Stimulated activated CD4-positive, alpha-beta T cell treated with anti-CD3 and anti-CD28 coated beads, Interleukin-4, amount 100 ng/mL, for 4 hours (primary cell): ENCODE results near the gene CSNK2B.

Experiments
- DNase-seq, 2 experiments: peaks; one replicate each; pipeline ENCODE4 v3.0.0-alpha.2; 2020

The CSNK2B gene

DNA sequence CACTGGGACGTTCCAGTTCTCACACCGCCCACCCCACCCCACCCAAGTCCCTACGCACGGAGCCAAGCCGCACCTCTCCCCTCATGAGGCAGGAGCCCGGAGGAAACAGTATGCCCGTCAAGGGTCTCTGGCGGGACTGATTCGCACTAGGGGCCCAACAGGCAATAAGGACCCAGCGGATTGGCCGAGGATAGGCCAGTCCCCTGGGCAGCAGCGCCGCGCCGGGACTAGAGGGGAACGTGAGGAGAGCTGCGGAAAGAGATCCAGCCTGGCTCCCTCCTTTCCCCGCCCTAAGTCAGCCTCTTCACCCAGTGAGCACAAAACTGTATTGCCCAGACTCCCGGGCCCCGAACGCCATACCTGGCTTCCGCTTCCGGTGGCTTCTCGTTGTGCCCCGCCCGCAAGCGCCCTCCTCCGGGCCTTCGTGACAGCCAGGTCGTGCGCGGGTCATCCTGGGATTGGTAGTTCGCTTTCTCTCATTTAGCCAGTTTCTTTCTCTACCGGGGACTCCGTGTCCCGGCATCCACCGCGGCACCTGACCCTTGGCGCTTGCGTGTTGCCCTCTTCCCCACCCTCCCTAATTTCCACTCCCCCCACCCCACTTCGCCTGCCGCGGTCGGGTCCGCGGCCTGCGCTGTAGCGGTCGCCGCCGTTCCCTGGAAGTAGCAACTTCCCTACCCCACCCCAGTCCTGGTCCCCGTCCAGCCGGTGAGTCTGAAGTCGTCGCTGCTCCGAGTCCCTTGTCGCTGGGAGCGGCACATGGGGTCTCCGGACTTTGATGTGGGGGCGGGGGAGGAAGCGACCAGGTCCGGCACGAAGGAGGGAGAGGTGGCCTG lies at the start of gene CSNK2B:
TSS of gene CSNK2B (plus strand) at position 580 of the 836 bp plus-strand sequence. CDS start 752 bp downstream, outside the sequence.
- peak; percentile 94 to 98 for DNase-seq

DNA sequence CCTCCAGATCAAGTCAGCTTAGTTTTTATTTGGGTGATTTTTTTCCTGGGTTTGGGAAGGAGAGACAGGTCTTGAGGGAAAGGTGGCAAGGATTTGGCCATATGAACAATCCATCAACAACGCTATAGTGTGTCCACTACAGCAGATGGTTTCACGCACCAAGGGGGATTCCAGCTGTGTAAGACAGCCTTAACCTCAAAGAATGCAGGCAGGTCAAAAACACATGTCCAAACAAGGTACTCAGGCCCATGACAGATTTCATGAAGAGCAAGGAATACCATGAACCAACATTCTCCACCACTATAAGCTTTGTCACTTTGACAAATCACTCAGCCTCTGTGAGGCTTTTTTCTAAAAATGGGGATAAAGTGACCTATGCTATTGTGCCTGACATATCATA lies 48.9 kb upstream of the CSNK2B start:
- no peak for DNase-seq

DNA sequence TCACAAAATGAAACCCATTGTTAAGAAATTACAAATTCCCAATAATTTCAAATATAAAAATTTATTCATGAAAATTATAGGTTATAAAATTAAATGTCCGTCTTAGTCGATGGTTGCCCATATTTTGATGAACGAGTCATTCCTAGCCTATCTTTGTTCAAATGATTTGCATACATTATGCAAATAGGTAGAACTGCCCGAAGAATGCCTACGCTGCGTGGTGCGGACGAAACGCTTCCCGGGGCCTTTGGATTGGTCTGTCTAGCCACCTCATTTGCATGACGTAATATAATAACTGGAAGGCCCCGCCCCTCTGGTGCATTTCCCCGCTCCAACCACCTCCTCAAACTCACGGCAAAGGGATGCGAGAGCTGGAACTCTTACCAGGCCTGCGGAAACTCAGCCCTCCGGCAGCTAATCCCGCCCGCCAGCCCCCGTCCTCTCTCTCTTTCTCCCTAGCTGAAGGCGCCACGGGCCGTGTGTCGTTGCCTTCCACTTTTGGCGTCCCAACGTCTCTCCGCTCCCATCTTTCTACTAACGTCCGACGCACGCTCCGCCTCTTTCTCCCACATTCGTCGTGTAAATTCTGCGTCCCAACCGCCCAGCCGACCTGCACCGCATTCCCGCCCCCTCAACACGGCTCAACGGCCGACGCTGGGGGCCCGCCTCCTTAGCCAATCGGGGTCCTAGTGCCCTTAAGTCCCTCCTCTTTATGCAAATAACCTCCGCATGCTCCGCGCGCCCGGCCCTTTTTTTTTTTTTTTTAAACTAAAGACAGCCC lies 45.9 kb upstream of the CSNK2B start:
- DNase-seq, result peak; percentile 91 to 97

DNA sequence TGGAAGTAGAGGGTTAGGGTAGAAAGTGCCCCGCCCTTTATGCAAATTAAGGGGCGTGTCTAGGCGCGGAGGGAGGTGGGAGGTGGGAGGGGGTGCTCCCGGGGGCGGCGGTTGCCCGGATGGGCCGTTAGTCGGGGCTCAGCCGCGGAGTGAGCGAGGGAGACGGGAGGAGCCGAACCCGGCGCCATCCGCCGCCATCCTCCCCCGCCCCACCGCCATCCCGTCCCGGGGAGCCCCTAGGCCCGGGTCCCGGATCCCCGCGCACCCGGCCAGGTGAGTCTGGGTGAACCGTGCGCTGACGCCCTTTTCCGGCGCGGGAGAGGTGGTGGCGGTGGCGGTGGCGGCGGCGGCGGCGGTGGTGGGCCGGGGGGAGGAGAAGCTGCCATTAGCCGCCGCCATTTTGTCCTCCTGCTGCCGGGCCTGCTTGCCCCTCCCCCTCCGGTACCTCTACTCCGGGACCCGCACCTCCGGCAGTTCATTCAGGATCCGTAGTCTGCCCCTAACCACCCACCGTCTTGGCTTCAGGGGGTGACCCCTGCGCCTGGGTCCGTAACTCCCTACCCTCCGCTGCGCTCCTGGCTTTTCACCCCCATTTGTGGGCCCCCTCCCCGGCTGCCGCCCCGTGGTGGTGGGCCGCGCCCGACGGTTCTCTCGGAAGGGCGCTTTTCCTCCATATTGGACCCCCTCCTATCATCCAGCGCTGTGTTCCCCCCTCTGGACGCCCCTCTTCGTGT lies 45.1 kb upstream of the CSNK2B start, which contains the start of gene PRRC2A:
TSS of gene PRRC2A (plus strand) at position 130 of the 734 bp plus-strand sequence. CDS start 2,075 bp downstream, outside the sequence.
- peak in 1 of 2 experiments; percentile 91 for DNase-seq

DNA sequence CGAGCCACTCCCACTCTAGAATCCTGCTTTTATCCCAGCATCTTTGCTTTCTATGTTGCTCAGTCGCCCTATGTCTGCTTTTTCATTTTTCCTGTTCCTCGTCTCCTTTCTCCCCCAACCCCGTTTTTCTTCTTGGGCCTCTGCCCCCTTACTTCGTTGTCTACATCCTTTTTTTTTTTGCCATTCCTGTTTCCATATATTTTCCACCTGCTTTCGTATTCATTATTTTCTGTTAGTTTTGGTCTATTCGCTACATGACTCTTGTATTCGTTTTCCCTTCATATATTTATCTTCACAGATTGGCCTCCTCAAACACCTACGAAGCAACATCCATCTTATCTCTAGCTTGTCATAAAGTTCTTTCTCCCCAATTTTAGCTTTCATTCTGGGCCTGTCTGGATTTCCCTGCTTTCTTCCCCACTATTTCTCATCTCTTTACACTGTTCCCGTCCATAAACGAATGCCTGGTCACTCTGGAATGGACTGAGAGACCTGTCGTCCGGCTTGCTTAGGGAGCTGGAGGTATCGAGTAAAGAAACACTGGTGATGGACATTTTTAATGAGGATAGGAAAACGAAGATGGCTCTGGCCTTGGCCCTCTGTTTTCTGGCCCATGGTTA lies 44.5 kb upstream of the CSNK2B start:
- DNase-seq, result no peak

DNA sequence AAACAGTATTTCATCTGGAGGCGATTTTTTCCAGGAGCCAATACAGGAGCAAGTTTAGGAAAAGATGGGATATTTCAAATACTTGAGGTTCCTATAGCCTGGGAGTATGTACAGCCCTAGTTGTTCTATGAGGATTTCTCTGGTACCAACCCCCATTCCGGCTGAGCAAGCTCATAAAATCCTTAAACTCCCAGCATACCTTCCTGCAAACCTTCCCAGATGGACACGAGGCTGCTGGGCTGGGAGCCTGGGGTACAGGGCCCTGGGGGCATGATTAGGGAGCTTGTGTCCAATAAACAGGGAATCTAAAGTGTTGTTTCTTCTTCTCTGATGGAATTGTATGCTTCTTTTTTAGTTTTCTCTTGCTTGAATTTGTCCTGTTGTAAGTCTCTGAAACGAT lies 43.9 kb upstream of the CSNK2B start:
- DNase-seq, result no peak

DNA sequence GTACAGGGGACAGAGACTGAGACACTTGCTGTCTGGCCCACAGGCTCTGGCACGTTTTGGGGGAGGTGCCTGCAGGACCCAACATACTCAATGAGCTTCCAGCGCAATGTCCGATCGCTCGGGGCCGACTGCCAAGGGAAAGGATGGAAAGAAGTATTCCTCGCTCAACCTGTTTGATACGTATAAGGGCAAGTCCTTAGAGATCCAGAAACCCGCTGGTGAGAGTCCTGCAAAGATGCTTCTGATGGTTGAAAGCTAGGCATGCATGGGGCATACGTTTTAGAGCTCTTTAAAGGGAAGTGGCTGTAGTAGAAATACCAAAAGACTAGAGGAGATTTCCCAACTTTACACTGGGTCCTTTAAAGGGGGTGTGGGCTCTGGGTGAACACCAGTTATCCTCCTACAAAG lies 43.2 kb upstream of the CSNK2B start:
- no peak for DNase-seq

DNA sequence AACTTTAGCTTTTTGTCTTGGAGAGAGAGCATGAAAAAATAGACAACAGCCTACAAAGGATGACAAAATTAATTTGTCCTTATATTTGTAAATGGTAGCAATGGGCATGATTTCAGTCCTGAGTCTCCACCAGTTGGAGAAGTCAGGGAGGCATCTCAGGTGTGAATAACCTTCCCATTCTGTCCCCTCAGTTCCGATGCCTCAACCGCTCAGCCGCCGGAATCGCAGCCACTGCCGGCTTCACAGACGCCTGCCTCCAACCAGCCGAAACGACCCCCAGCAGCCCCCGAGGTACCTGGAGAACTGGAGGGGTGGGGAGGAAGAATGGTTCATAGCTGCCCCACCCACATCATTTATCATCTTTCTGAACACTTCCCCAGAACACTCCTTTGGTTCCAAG lies 41.8 kb upstream of the CSNK2B start:
- no peak for DNase-seq

DNA sequence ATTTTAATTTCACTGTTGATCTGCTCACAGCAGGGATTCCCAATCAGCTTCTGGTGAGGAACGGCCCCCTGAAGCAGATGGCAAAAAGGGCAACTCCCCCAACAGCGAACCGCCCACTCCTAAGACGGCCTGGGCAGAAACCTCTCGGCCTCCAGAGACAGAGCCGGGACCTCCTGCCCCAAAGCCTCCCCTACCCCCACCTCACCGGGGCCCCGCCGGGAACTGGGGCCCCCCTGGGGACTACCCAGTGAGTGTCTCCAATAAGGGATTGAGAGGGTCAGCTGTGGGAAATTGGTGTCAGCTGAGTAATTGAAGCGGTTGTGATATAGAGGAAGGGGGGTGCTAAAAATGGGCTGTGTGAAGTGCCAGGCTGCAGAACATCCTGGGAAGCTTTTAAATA lies 38.9 kb upstream of the CSNK2B start:
- DNase-seq, result no peak

DNA sequence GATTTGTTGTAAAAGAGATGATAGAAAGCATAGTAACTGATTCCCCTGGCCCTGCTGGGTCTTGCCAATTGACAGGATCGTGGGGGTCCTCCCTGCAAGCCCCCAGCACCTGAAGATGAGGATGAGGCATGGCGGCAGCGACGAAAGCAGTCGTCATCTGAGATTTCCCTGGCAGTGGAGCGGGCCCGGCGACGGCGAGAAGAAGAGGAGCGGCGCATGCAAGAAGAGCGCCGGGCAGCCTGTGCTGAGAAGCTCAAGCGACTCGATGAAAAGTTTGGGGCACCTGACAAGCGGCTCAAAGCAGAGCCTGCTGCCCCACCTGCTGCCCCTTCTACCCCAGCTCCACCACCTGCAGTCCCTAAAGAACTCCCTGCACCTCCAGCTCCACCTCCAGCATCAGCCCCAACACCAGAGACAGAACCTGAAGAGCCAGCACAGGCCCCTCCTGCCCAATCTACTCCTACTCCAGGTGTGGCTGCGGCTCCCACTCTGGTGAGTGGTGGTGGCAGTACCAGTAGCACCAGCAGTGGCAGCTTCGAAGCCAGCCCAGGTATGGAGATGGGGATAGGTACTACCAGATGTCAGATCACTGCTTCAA lies 38.1 kb upstream of the CSNK2B start:
- DNase-seq, result no peak

DNA sequence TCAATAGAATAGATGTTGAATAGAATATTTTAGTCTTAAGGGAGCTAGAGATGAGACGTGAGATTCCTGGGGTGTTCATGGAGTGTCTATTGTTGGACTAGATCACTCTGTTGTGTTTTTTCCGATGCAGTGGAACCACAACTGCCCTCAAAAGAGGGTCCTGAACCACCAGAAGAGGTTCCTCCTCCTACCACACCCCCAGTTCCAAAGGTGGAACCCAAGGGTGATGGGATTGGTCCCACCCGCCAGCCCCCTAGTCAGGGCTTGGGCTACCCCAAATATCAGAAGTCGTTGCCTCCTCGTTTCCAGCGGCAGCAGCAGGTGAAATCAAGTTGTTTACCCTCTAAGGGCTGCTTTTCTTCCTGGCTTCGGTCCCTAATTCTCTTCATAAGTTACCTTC lies 36.9 kb upstream of the CSNK2B start:
- no peak for DNase-seq

DNA sequence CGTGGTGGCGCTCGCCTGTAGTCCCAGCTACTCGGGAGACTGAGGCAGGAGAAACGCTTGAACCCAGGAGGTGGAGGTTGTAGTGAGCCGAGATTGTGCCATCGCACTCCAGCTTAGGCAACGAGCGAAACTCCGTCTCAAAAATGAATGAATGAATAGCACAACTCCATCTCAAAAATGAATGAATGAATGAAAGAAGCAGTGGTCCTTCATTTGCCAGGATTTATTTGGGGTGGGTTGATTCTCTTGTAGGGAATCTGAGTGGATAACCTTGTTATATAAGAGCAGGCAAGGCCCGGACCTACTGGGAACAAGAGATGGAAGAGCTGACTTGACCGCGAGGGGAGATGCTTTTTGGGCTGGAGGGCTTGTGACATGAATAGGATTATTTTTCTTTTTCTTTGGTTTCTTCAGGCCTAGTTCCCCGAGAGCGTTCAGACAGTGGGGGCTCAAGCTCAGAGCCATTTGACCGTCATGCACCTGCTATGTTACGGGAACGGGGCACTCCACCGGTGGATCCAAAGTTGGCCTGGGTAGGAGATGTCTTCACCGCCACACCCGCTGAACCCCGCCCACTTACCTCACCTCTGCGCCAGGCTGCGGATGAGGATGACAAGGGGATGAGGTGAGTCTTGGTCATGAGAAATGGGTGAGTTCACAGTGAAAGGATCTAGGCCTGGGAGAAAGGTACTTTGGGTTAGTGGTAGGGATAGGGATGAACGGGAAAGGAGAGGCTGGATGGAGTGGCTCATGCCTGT lies 35.5 kb upstream of the CSNK2B start:
- DNase-seq, result no peak

DNA sequence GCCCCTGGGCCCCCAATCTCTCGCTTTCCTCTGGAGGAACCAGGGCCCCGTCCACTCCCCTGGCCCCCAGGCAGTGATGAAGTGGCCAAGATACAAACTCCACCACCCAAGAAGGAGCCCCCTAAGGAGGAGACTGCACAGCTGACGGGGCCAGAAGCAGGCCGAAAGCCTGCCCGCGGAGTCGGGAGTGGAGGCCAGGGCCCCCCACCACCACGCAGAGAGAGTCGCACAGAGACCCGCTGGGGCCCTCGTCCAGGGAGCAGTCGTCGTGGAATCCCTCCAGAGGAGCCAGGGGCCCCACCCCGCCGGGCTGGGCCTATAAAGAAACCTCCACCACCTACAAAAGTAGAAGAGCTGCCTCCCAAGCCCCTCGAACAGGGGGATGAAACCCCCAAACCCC lies 34.7 kb upstream of the CSNK2B start:
- DNase-seq, result no peak

DNA sequence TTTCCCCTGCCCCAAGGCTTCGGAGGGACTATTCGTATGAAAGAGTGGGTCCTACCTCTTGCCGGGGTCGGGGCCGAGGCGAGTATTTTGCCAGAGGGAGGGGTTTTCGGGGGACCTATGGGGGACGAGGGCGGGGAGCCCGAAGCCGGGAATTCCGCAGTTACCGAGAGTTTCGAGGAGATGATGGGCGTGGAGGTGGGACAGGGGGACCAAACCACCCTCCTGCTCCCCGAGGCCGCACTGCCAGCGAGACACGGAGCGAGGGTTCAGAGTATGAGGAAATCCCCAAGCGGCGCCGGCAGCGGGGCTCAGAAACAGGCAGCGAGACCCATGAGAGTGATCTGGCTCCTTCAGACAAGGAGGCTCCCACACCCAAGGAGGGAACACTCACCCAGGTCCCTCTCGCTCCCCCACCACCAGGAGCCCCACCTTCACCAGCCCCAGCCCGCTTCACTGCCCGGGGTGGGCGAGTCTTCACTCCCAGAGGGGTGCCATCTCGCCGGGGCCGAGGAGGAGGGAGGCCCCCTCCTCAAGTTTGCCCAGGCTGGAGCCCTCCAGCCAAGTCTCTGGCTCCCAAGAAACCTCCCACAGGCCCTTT lies 34.1 kb upstream of the CSNK2B start:
- no peak for DNase-seq

DNA sequence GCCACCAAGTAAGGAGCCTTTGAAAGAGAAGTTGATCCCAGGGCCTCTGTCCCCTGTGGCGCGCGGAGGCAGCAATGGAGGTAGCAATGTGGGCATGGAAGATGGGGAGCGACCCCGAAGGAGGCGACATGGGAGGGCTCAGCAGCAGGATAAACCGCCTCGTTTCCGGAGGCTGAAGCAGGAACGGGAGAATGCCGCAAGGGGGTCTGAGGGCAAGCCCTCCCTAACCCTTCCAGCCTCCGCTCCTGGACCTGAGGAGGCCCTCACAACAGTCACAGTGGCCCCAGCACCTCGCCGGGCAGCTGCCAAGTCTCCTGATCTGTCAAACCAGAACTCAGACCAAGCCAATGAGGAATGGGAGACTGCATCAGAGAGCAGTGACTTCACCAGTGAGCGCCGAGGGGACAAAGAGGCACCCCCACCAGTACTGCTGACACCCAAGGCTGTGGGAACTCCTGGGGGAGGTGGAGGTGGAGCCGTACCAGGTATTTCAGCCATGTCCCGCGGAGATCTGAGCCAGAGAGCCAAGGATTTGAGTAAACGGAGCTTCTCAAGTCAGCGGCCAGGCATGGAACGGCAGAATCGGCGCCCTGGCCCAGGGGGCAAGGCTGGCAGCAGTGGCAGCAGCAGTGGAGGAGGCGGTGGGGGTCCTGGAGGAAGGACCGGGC lies 33.5 kb upstream of the CSNK2B start:
- no peak for DNase-seq

DNA sequence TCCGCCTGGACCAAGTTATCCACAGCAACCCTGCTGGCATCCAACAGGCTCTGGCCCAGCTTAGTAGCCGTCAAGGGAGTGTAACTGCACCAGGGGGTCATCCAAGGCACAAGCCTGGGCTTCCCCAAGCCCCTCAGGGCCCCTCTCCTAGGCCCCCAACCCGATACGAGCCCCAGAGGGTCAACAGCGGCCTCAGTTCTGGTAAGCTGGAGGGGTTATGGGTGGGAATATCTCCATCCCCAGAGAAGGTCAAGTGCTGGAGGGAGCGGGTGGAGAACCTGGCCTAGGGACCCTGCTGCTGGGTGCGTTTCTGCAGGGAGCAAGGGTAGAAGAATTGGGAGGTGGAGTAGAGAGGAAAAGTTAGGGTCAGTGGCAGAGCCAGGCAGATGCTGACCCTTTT lies 32.4 kb upstream of the CSNK2B start:
- no peak for DNase-seq

DNA sequence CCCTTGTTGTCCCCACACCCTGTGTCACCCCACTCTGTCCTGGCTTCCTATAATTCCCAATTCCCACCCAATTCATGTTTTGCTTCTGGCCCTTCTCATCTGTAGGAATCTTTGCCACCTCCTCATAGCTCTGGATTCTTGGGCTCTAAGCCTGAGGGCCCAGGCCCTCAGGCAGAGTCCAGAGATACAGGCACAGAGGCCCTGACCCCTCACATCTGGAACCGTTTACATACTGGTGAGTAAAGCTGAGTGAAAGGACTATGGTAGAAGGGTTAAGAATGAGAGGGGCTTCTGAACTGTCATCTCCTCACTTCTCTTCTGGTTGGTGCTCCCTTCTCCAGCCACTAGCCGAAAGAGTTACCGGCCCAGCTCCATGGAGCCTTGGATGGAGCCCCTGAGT lies 31.7 kb upstream of the CSNK2B start:
- no peak for DNase-seq

DNA sequence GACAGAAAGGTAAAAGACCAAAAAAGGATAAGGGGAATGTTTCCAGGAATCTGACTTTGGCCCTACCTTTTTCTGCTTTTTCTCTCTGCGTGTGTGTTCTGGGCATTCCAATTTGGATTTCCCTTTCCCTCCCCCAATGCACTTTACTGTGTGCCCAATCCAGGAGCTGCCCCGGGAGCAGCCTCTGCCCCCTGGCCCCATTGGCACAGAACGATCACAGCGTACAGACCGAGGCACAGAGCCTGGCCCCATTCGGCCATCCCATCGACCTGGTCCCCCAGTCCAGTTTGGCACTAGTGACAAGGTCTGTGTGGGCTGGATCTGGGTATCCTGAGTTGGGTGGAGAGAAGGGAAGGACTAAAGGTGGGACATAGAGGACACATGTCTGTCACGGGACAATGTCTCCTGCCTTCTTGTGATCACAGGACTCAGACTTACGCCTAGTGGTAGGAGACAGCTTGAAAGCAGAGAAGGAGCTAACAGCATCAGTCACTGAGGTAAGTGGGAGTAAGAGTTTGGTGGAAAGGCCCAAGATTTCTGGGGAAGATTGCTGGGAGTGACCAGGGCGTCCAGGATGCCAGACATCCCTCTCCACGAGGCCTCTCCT lies 30.8 kb upstream of the CSNK2B start:
- no peak for DNase-seq

DNA sequence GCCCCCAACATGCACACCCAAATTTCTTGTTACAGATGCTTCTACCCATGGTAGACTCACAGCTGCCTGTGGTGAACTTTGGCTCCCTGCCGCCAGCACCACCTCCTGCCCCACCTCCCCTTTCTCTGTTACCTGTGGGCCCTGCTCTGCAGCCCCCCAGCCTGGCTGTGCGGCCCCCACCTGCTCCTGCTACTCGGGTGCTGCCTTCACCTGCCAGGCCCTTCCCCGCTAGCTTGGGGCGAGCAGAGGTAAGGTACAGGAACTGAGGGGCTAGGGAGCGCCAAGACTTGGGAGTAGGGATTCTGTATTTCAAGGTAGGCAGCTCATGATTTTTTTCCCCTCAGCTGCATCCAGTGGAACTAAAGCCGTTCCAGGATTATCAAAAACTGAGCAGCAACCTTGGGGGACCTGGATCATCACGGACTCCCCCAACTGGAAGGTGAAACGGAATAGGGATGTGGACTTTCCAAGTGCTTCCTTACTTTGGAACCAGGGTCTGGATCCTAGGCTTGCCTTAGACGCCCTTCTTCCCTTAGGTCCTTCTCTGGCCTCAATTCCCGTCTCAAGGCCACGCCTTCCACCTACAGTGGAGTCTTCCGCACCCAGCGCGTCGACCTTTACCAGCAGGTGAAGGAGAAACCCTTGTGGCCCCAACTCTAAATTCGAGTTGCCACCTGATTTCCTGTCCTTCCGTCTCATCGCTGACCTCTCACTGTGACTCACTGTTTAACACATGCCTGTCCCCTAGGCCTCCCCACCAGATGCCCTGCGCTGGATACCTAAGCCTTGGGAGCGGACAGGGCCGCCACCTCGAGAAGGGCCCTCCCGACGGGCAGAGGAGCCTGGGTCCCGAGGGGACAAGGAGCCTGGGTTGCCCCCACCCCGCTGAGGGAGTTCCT lies 28.9 kb upstream of the CSNK2B start:
- DNase-seq, result no peak
